IPS-NIHi11 (cell line): ENCODE data around the gene COMMD3.
A peak's percentile ranks its signal among the peaks of the same experiment; 100 is the strongest.

ENCODE experiments used
- DNase-seq: peaks from one replicate; pipeline ENCODE4 v3.0.0; 2012; ENCODE audit warnings: mixed read lengths, low spot score

The COMMD3 gene

GRCh38 chr10:22319980-22320558 lies 3.9 kb downstream of the COMMD3 start:
- DNase-seq: no peak

- peak; percentile 73 for DNase-seq
Measured at GRCh38 chr10:22320591-22321155, 4.5 kb downstream of the COMMD3 start, which contains the start of gene BMI1. Gene BMI1, plus strand, starts transcription at chr10:22321099. Its CDS starts 5,351 bp downstream, at chr10:22326450.

- DNase-seq: peak; percentile 58
Measured at GRCh38 chr10:22321156-22321923, 5.2 kb downstream of the COMMD3 start.

- DNase-seq: peak; percentile 41
Measured at GRCh38 chr10:22321924-22322640, 5.9 kb downstream of the COMMD3 start.

GRCh38 chr10:22322641-22323160 lies 6.5 kb downstream of the COMMD3 start:
- DNase-seq: no peak

DNA sequence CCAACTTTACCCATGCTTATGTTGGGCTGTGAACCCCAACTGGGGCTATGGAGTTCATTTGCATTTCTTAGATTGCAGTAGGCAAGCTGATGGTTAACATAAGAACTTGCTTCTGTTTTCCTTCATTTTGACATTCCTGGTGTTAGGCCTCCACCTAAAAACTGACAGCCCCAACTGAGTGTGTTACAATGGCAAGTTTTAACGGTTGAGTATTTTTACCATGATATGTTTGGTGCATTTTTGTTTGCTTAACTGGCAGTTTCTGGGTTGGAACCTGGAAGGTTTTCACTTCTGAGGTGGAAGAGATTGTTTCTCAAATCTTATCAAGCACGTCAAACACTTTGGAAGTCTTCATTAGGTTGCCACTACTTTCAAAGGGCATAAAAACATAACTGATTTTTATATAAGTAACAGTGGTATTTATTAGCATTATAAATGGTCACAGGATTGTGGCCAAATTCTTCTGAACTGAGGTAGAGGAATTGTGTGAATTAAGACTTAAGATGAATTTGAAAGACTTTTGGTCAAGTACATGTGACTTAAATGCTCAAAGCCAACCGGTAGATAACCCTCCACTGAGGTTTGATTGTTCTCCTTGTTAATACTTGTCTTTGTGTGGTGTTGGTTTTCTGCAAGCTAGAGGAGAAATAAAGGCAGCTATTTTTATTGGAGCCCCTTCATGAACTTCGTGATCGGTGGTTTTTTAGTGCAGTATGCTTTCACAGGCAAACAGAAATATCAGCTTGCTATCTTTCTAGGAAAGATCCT lies 7.5 kb downstream of the COMMD3 start:
- no peak for DNase-seq

GRCh38 chr10:22324413-22324812 lies 8.2 kb downstream of the COMMD3 start:
- no peak for DNase-seq

GRCh38 chr10:22324893-22325271 lies 8.7 kb downstream of the COMMD3 start:
- no peak for DNase-seq

DNA sequence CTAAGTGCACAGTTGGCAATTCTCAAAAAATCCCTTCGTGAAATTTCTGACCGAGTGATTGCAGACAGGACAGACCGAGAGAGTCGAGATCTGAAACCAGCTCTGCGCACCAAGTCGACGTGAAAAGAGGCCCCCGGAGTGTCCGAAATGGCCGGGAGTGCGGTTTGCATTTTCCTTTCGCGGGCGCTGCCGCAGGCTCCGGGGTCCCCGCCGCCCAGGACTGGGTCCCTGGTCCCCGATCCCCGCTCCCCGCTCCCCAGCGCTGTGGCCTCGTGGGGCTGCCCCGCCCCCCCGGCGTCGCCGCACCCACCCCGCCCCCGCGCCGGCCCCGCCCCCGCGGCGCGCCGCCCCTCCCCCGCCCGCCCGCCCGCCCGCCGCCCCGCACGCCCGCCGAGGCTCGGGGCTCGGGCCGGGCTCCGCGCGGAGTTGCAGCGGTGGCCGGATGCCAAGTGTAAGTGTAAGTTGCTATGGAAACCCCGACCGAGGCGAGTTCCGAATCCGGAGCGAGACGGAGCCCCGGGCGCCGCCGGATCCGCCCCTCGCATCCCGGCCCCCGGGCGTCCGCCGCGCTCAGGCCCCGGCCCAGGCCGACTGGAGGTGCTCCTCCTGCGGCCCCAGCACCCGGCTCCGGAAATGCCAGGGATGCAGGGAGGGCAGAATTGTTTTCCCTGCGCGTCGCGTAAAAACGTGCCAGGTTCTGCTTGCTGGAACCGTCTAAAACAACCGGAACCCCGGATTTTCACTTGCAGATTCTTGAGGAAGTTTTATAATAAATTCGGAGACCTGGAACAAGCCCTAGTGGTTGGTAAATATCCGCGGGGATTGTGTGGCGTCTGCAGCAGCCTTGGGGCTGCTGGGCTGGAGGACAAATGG lies 9.3 kb downstream of the COMMD3 start:
- DNase-seq: peak; percentile 86

- DNase-seq: no peak
Measured at GRCh38 chr10:22326145-22326702, 10.0 kb downstream of the COMMD3 start.

GRCh38 chr10:22329150-22329549 lies 13.0 kb downstream of the COMMD3 start:
- no peak for DNase-seq

DNA sequence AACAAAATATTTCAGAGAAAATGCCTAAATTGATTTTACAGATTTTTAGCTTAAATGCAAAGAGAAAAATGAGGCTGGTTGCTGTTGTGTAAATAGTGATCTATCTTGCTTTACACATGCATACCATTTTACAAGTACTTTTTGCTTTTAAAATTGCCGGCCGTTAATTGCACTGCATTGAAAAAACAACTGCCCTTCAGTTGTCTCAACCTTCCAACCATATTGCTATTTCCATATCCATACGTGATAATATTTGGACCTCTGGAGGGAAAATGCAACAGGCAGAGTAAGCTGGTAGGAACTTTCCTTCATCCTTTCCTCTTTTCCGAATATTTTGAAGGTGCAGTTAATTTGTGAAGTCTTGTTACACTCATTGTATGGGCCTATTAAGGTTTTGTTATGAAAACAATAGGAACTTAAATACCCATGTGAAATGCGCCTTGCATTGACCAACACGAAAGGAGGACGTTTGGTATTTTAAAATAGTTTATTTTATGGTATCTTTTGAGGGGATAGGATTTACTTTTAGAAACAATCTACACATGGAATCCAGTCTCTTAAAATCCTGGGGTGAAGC lies 16.0 kb downstream of the COMMD3 start:
- DNase-seq: no peak

DNA sequence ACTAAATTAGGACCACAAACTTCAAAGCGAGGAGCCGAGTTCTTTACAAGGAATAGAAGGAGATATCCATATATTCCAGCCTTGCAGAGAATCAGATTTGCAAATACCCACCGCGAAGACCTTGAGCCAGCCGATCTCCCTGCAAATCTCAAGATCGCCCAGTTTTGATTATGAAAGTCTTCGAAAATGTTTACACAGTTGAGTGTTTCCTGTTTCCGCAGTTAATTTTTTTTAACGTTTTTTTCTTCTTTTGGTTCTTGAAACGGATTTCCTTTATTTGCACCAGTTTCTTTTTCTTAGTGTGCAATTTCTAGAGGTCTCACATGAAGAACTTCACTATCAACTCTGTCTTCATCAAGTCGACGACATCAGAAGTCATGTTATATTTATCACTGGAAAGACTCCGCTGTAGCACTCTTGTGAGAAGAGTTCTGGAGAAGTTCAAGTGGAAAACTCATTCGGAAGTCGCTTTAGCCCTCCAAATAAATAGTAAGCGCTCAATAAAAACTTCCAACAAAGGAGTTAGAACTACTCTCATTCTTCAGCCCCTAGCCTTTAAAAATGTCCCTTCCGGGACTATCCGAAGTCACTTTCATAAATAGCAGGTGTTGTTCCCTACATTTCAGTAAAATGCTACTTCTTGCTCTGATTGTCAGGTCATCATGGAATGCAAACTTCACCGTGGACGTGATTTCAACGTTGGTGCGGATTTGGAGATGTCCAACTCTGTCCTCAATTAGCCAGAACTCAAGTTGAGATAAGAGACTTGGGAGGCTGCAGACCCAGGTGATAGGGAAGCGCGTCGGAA lies 17.2 kb downstream of the COMMD3 start:
- no peak for DNase-seq

DNA sequence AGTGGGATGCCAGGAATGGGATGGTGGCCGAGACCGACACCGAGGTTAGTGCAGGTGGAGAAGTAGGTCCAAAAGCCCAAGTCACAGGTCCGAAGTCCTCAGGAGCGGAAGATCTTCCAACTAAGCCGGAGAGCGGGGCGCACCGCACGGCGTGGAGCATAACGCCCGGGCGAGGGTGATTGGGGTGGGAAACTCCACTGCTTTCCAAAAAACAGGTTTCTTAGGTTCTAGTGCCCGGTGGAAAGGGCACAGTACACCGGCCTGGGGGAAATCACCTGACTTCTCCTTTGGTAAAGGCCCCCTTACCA lies 17.7 kb downstream of the COMMD3 start:
- DNase-seq: peak; percentile 26

- peak; percentile 87 for DNase-seq
Measured at GRCh38 chr10:22334414-22335172, 18.4 kb downstream of the COMMD3 start.

DNA sequence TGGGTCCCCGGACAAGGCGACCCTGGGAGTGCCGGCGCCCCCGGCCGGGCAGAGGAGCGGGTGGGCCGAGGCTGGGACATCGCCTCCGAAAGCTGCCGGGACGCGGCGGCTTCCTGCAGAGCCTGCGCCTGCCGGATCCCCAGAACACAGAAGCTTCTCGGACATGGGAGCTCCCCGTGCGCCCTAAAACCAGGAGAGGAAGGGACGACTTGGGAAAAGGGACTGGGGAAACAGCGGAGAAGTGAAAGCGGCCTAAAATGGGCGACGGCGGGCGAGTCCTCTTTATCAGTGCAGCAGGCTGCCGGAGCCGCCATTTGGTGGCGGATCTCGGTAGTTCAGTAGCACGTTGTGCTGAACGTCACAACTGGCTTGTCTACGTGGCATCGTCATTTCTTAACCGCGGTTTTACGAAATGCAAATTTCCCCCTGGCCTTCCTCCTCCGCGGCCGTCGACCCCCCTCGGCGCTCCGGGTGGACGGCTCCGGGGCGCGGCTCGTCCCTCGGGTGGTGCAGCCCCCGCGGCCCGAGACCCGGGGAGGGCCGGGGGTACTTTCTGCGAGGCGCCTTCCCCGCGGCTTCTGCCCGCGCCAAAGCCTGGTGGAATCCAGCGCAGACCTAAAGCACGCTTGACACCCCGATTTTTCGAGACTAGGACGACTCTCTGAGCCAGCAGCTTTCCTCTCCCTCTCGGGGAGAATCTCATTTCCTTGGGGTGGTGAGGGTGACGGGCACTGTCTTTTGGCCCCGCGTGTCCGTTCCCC lies 19.2 kb downstream of the COMMD3 start:
- DNase-seq: peak; percentile 63

- no peak for DNase-seq
Measured at GRCh38 chr10:22338185-22338900, 22.2 kb downstream of the COMMD3 start.
